GM12878 (cell line): ENCODE results near the gene TPO.

Experiments used
- CEBPB ChIP-seq, 2 experiments: fragments of 150-350 bp in 1 of 2; IDR thresholded peaks; 2 replicates each; pipeline ENCODE4 v1.6.1; 2012 to 2014; ENCODE audit warnings: low read depth in 2 of 2, low read length in 2 of 2, borderline replicate concordance in 1 of 2, inconsistent platforms in 1 of 2
- EZH2 ChIP-seq: IDR thresholded peaks from 2 replicates; pipeline ENCODE4 v1.6.1; 2012; ENCODE audit warnings: low read depth, mild to moderate bottlenecking, control low read depth, inconsistent platforms, low read length, borderline replicate concordance; ENCODE audit not compliant: control insufficient read depth
- JUND ChIP-seq: IDR thresholded peaks from 2 replicates; pipeline ENCODE4 v1.6.1; 2012; ENCODE audit warnings: low read depth, mild to moderate bottlenecking, low read length, improper control_type of control experiment, moderate library complexity
- LARP7 ChIP-seq: fragments of 450-650 bp; IDR thresholded peaks from 2 replicates; pipeline ENCODE4 v1.6.1; 2017; ENCODE audit warnings: mild to moderate bottlenecking
- TCF12 ChIP-seq: IDR thresholded peaks from 2 replicates; pipeline ENCODE4 v1.6.1; 2011; ENCODE audit warnings: low read depth, mild to moderate bottlenecking, low read length
- ZSCAN29 ChIP-seq: fragments of 450-650 bp; IDR thresholded peaks from 2 replicates; pipeline ENCODE4 v1.6.1; 2017; ENCODE audit warnings: mild to moderate bottlenecking, moderate library complexity
- TF ChIP-seq, protein P1 (sequence below): IDR thresholded peaks from 2 replicates; pipeline ENCODE4 v1.6.1; 2012; ENCODE audit warnings: low read depth, low read length, improper control_type of control experiment
- TF ChIP-seq, protein P2 (sequence below): fragments of 450-650 bp; IDR thresholded peaks from 2 replicates; pipeline ENCODE4 v1.6.1; 2018; ENCODE audit warnings: mild to moderate bottlenecking, low read depth, moderate library complexity; ENCODE audit not compliant: partially characterized antibody
- TF ChIP-seq, protein P3 (sequence below), 3 experiments: IDR thresholded peaks in 2 of 3; conservative IDR thresholded peaks in 1 of 3; 2 replicates each; pipeline ENCODE4 v1.5.1; 2011; ENCODE audit warnings: low read depth in 3 of 3, low read length in 3 of 3, mild to moderate bottlenecking in 3 of 3, control low read depth in 2 of 3, moderate library complexity in 2 of 3, inconsistent platforms in 1 of 3, mixed read lengths in 1 of 3; ENCODE audit not compliant: control insufficient read depth in 2 of 3, insufficient read depth in 1 of 3; ENCODE audit errors: extremely low read depth in 1 of 3

DNA sequence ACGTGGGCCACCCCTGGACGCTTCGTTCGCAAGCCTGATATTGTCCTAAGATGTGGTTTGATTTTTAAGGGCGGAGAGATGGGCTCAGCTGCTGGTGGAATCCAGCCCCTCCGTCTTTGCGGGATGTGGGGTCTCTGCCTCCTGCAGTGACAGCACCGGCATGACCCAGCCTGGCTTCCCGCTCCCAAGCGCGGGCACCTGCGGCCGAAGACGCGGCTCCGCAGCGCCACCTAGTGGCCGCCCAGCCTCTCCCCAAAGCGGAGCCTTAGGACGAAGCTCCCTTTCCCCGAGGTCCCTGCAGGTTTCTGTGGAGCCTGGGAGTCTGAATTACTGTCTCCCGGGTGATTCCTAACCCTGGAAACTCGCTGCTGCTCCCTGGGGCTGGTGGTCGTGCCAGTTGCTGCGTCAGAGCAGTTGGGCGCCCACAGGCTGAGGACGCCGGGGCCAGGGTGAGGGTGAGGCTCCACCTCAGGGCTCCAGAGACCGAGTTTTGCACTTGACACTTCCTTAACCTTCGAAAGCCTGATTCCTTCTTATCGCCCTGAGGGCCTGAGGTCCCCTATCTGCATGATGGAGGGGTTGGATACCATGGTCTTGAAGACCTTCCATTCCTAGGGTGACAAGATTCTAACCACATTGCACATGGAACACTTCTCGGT, 137.5 kb downstream of the TPO start:
- TF ChIP-seq ZSCAN29 (no peak), TCF12 (no peak), JUND (no peak), CEBPB (IDR thresholded peaks at IDR 0.05; ENCODE audit: borderline replicate concordance in 1 of 2, low read depth in 2 of 2, low read length in 2 of 2) (no peak), EZH2 (no peak), LARP7 (0 out of 2 replicates have a peak, but pooled peaks have one; percentile 33)
- TF ChIP-seq, protein P1, sequence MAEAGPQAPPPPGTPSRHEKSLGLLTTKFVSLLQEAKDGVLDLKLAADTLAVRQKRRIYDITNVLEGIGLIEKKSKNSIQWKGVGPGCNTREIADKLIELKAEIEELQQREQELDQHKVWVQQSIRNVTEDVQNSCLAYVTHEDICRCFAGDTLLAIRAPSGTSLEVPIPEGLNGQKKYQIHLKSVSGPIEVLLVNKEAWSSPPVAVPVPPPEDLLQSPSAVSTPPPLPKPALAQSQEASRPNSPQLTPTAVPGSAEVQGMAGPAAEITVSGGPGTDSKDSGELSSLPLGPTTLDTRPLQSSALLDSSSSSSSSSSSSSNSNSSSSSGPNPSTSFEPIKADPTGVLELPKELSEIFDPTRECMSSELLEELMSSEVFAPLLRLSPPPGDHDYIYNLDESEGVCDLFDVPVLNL: no peak
- TF ChIP-seq, protein P2, sequence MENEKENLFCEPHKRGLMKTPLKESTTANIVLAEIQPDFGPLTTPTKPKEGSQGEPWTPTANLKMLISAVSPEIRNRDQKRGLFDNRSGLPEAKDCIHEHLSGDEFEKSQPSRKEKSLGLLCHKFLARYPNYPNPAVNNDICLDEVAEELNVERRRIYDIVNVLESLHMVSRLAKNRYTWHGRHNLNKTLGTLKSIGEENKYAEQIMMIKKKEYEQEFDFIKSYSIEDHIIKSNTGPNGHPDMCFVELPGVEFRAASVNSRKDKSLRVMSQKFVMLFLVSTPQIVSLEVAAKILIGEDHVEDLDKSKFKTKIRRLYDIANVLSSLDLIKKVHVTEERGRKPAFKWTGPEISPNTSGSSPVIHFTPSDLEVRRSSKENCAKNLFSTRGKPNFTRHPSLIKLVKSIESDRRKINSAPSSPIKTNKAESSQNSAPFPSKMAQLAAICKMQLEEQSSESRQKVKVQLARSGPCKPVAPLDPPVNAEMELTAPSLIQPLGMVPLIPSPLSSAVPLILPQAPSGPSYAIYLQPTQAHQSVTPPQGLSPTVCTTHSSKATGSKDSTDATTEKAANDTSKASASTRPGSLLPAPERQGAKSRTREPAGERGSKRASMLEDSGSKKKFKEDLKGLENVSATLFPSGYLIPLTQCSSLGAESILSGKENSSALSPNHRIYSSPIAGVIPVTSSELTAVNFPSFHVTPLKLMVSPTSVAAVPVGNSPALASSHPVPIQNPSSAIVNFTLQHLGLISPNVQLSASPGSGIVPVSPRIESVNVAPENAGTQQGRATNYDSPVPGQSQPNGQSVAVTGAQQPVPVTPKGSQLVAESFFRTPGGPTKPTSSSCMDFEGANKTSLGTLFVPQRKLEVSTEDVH: no peak
- TF ChIP-seq, protein P3, sequence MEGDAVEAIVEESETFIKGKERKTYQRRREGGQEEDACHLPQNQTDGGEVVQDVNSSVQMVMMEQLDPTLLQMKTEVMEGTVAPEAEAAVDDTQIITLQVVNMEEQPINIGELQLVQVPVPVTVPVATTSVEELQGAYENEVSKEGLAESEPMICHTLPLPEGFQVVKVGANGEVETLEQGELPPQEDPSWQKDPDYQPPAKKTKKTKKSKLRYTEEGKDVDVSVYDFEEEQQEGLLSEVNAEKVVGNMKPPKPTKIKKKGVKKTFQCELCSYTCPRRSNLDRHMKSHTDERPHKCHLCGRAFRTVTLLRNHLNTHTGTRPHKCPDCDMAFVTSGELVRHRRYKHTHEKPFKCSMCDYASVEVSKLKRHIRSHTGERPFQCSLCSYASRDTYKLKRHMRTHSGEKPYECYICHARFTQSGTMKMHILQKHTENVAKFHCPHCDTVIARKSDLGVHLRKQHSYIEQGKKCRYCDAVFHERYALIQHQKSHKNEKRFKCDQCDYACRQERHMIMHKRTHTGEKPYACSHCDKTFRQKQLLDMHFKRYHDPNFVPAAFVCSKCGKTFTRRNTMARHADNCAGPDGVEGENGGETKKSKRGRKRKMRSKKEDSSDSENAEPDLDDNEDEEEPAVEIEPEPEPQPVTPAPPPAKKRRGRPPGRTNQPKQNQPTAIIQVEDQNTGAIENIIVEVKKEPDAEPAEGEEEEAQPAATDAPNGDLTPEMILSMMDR (IDR thresholded peaks at IDR 0.05 in 2 of 3, conservative IDR thresholded peaks at IDR 0.05 in 1 of 3; ENCODE audit: control insufficient read depth in 2 of 3, extremely low read depth in 1 of 3, insufficient read depth in 1 of 3, low read depth in 3 of 3, low read length in 3 of 3): peak; percentile 75 to 92 (median 90)
